GM19238 (cell line): ENCODE results near the gene KCNMB2.

Experiments used
- DNase-seq: peaks from one replicate; pipeline ENCODE4 v3.0.0; 2011; ENCODE audit warnings: low spot score; ENCODE audit not compliant: insufficient read length

The KCNMB2 gene

GRCh38 chr3:178807694-178808093 is 271.5 kb downstream of the KCNMB2 start:
- DNase-seq: no peak

GRCh38 chr3:178808748-178809147 is 272.5 kb downstream of the KCNMB2 start:
- no peak for DNase-seq

- no peak for DNase-seq
Measured at GRCh38 chr3:178810181-178810580, 273.9 kb downstream of the KCNMB2 start.

- no peak for DNase-seq
Measured at GRCh38 chr3:178822722-178823121, 286.5 kb downstream of the KCNMB2 start.

GRCh38 chr3:178823150-178823549 is 286.9 kb downstream of the KCNMB2 start:
- no peak for DNase-seq

- no peak for DNase-seq
Measured at GRCh38 chr3:178823591-178824246, 287.5 kb downstream of the KCNMB2 start.

GRCh38 chr3:178826435-178827123 is 290.3 kb downstream of the KCNMB2 start:
- no peak for DNase-seq

GRCh38 chr3:178827285-178827856 is 291.1 kb downstream of the KCNMB2 start:
- DNase-seq: no peak

GRCh38 chr3:178833695-178834094 is 297.5 kb downstream of the KCNMB2 start:
- DNase-seq: no peak

- DNase-seq: no peak
Measured at GRCh38 chr3:178835033-178835432, 298.8 kb downstream of the KCNMB2 start.

- DNase-seq: no peak
Measured at GRCh38 chr3:178837512-178837911, 301.3 kb downstream of the KCNMB2 start.

GRCh38 chr3:178840586-178840985 is 304.4 kb downstream of the KCNMB2 start:
- DNase-seq: no peak

GRCh38 chr3:178841011-178841410 is 304.8 kb downstream of the KCNMB2 start:
- DNase-seq: no peak

- no peak for DNase-seq
Measured at GRCh38 chr3:178844916-178845315, 308.7 kb downstream of the KCNMB2 start.

- no peak for DNase-seq
Measured at GRCh38 chr3:178845420-178846118, 309.3 kb downstream of the KCNMB2 start.

GRCh38 chr3:178847190-178847589 is 311.0 kb downstream of the KCNMB2 start:
- no peak for DNase-seq

- DNase-seq: no peak
Measured at GRCh38 chr3:178849199-178849910, 313.1 kb downstream of the KCNMB2 start.

GRCh38 chr3:178850450-178851190 is 314.4 kb downstream of the KCNMB2 start:
- no peak for DNase-seq

GRCh38 chr3:178851564-178851963 is 315.3 kb downstream of the KCNMB2 start:
- no peak for DNase-seq

- DNase-seq: no peak
Measured at GRCh38 chr3:178856804-178857203, 320.6 kb downstream of the KCNMB2 start.

- DNase-seq: no peak
Measured at GRCh38 chr3:178859386-178859785, 323.1 kb downstream of the KCNMB2 start.
